HG02678 (cell line): ENCODE data around the gene LDHB.
"Not testable (repeated sequence)": the region's sequence is repeated elsewhere in the genome, so short reads cannot be mapped to it uniquely, and the experiment has no call there.

Experiments
- ATAC-seq: cut with Tn5 transposase; IDR thresholded peaks from one replicate; pipeline ENCODE4 v1.9.1; 2021; ENCODE audit warnings: mild to moderate bottlenecking, moderate library complexity; ENCODE audit not compliant: unreplicated experiment

LDHB gene

DNA sequence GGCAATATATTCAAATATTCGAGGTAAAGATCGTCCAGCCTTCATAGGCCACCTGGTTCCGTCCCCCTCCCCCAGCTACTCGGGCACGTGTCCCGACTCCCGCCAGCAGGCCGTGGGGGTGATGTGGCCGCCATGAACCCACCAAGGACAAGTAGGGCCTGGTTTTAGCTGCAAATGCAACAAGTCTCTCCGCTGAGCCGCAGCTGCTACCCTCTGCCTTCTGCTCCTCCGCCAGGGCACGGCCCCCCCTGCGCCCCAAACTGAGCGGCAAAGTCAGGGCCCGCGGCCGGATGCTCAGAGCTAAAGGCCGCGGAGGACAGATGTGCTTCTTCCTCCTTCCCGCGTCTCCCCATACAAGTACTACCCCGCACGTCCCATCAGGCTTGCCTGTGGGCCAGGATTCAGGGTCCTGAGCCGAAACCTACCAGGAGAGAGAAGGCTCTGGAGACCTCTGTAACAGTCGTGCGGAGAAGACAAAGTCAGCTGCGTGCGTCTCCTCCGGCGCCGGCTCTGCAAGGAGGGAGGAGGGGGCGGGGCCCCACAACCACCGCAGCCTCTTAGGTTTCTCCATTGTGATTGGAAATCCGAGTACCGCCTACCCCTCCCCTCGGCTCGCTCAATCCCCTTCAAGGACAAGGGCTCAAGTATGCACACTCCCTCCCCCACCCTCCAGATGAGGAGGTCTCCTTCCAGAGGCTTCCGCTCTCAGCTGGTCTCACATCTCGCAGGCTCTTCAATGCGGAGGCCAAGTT lies at the start of gene LDHB:
Gene LDHB (minus strand): TSS at position 517 of the 752 bp plus-strand sequence. CDS start 3,171 bp downstream, outside the sequence.
- peak; percentile 94 for ATAC-seq

- ATAC-seq = no peak
These were observed 47.2 kb upstream of the LDHB start for GRCh38 chr12:21704847-21705246.

DNA sequence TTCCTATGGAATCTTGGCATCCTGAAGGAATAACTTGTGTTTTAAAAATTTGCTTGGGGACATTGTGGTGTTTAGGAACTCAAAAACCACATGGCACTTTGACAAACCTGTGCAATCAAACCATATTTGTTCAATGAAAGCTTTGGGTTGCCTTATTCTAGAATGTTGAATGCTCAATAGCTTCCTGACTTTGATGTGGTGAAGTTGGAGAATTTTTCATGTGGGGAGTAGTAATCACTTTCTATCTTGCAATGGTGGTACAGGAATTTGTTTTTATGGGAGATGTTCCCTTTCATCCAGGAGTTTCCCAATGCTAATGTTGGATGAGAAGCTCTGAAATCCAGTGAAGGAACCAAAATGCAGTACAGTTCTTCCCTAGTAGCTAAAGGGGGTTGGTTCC lies 42.2 kb upstream of the LDHB start:
- ATAC-seq = no peak

GRCh38 chr12:21697904-21698630 lies 40.4 kb upstream of the LDHB start:
- ATAC-seq = no peak

DNA sequence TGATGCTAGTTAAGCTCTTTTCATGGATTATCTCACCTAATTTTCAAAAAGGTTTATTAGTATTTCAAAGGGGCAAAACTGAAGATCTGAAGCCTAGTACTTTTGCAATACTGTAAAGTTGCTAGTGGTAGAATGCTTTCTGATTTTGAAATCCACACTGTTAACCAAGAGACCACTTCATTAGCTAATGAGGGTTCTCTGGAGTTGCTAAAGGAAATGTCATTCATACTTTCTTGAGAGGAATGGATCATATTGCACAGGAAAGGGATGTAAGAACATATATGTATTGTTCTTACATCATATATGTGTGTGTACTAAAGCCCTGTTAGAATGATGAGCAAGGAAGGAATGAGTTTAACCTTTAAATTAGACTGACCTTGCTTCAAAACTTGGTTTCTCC lies 39.0 kb upstream of the LDHB start:
- ATAC-seq = no peak

GRCh38 chr12:21695986-21696385 lies 38.3 kb upstream of the LDHB start:
- no peak for ATAC-seq

- no peak for ATAC-seq
These were observed 37.0 kb upstream of the LDHB start for GRCh38 chr12:21694660-21695059.

GRCh38 chr12:21691515-21691914 lies 33.9 kb upstream of the LDHB start:
- ATAC-seq = no peak

DNA sequence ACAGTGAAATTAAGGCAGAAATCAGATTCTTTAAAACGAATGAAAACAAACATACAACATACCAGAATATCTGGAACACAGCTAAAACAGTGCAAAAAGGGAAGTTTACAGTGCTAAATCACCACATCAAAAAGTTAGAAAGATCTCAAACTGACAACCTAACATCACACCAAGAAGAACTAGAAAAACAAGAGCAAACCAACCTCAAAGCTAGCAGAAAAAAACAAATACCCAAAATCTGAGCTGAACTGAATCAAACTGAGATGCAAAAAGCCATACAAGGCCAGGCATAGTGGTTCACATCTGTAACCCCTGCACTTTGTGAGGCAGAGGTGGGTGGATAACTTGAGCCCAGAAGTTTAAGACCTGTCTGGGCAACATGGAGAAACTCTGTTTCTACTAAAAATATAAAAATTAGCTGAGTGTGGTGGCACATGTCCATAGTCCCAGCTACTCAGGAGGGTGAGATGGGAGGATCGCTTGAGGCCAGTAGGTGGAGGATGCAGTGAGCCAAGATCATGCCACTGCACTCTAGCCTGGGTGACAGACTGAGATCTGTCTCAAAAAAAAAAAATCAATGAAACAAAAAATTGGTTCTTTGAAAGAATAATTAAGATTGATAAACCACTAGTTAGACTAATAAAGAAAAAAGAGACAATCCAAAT lies 33.2 kb upstream of the LDHB start:
- no peak for ATAC-seq

- no peak for ATAC-seq
These were observed 25.5 kb upstream of the LDHB start for GRCh38 chr12:21683115-21683514.

- ATAC-seq = no peak
These were observed 21.3 kb upstream of the LDHB start for GRCh38 chr12:21678959-21679358.

- no peak for ATAC-seq
These were observed 20.1 kb upstream of the LDHB start for GRCh38 chr12:21677622-21678277.

DNA sequence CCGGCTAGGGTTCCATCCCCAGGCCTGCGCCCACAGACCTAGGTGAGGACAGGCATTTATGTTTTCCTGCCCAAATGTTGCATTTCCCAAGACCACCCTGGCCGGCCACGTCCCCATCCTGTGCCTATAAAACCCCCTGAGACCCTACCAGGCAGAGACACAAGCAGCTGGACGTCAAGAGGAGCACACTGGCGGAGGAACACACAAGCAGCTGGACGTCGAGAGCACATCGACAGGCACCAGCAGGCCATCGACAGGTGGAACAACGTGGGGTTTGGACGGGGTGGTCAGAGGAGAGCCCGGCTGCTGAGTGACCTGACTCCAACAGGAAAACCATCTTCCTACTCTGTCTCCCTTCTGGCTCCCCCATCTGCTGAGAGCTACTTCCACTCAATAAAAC lies 19.6 kb upstream of the LDHB start:
- no peak for ATAC-seq

DNA sequence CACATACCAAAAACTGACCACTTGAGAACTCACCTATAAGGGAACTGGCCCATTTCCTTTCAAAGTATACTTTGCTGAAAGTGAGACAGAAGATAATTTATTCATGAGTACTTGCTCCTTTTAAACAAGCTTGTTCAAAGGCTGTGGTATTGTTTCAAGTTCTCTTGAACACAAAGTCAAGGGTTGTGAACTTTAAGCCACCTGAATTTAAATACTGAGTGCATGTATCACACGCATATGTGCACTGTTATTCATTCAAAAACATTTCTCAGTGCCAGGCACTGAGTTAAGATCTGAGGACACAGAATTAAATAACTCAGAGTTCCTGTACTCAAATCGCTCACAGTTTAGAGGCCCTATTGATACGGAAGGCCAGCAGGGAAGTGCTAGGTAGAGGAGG lies 19.1 kb upstream of the LDHB start:
- ATAC-seq = no peak

DNA sequence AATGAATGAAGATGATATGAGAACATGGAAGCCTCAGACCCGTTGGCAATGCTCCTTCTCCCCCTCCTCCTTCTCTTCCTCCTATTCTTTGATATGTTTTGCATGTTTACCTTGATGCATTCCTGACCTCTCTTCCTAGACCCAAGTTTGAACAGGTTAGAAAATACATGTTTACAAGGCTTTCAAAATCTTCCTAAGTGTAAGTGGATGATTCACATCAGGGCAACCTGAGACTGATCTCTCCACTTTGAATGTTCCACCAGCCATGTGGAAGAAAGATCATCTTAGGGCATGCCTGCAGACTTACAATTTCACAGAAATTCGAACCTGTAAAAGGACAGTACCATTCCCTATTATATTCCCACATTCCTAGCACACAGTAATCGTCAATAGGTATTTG lies 18.0 kb upstream of the LDHB start:
- no peak for ATAC-seq

DNA sequence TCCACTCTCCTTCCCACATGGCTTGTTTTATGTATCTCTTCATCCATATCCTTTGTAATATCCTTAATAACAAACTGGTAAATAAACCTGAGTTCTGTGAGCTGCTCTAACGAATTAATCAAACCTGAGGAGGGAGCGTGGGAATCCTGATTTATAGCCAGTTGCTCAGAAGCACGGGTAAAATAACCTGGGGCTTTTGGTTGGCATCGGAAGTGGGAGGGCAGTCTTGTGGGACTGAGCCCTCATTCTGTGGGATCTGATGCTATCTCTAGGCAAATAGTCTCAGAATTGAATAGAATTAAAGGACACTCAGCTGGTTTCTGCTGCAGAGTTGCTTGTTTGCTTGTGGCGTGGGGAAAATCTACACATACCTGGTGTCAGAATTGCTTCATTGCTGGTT lies 17.5 kb upstream of the LDHB start:
- no peak for ATAC-seq

DNA sequence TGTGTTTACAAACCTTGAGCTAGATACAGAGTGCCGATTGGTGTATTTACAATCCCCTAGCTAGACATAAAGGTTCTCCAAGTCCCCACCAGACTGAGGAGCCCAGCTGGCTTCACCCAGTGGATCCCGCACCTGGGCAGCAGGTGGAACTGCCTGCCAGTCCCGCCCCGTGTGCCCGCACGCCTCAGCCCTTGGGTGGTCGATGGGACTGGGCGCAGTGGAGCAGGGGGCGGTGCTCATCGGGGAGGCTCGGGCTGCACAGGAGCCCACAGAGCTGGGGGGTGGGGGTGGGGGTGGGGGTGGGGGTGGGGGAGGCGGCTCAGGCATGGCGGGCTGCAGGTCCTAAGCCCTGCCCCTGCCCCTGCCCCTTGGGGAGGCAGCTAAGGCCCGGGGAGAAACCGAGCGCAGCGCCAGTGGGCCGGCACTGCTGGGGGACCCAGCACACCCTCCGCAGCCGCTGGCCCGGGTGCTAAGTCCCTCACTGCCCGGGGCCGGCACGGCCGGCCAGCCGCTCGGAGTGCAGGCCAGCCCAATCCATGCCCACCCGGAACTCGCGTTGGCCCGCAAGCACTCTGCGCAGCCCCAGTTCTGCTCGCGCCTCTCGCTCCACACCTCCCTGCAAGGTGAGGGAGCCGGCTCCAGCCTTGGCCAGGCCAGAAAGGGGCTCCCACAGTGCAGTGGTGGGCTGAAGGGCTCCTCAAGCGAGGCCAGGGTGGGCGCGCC lies 16.3 kb upstream of the LDHB start:
- not testable (repeated sequence) for ATAC-seq

GRCh38 chr12:21672146-21672545 lies 14.5 kb upstream of the LDHB start:
- ATAC-seq = no peak

DNA sequence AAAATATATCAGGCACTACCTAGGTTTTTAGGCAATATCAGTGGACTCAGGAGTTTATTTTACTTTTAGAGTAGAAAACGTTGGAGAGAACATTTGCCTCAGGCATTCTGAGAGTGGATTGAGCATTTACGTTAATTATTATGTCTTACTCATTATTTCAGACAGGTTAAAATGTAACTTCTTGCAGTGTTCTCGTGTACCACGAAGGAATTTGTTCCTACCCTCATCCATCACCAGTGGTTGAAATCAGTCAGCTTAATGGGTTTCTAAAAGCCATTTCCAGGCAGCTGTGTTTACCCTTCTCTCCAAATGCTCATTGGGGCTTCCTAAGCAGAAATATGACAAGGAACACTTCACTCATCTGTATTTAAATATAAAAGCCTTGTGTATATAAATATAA lies 9.1 kb upstream of the LDHB start:
- ATAC-seq = no peak

- ATAC-seq = no peak
These were observed 8.2 kb upstream of the LDHB start for GRCh38 chr12:21665816-21666215.
